NCI-H446 treated with DMSO at 0.1 percent for 48 hours (cell line): ENCODE measurements around the gene OR52J3.
"Not testable (repeated sequence)": the region's sequence is repeated elsewhere in the genome, so short reads cannot be mapped to it uniquely, and the experiment has no call there.

Experiments used
- DNase-seq: peaks from one replicate; lab custom pipeline; 2025; lab: John Stamatoyannopoulos, UW

OR52J3 gene

DNA sequence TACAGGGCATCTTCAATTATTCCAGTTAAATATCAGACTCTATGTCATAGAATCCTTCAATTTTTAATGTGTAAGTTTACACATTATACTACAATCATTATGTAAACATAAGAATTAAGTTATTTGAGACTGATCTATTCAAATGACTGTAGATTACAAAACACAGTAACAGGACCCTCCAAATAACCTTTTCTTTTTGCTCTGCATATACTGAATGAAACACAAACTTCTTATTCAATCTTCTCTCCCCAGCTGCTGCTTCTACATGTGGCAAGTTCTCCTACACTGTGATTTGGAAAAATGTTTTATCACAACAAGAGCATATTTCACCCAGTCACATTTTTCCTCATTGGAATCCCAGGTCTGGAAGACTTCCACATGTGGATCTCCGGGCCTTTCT lies at the start of gene OR52J3:
OR52J3 (plus strand) TSS at position 301 of the 400 bp plus-strand sequence; CDS start at position 301, 0 bp downstream.
- no peak for DNase-seq

DNA sequence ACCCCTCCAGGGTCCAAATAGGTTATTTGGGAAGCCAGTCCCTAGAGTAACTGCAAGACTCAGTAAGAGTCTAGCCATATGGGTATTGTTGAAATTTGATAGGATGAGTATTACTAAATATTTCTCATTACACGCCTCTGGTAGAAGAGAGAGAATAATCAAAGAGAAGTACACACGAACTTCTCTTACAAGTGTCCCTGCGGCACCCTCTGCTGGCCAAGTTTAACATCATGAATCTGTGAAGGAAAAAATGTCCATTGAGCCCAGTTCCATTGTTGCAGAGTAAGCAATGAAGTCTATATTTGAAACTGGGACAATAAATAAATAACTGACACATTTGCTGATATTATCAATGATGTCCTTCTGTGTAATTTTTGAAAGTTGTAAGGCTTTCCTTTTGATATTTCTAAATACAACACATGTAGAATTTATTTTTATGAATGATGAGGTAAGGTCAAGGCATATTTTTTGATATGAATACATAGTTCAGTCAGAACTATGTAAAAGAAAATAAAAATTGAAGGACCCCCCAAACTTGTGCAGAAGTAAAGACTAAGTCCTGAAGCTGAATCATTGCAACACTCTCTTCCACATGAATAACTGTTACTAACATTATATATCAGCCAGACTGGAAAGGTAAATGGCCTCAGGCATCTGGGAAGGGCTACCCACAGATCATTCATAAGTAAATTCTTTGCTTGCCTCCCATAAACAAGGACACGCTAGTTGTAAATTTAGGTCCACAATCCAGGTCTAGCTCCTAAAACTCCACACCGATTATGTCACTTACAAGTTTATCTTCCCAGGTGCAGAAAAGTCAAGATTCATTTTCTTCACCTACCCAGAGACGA lies 41.7 kb upstream of the OR52J3 start:
- DNase-seq = no peak

DNA sequence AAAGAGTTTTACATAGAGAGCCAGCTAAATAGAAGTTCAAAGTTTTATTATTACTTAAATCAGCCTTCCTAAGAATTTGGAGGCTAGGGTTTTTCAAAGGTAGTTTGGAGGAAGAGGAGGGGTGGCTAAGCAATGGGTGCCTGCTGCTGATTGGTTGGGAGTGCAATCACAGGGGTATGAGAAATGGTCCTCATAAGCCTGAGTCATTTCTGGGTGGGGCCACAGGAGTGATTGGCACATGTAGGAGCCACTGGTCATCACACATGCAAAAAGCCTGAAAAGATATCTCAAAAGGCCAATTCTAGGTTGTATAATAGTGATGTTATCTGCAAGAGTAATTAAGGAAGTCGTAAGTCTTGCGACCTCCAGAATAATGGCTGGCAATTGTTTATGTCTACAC lies 38.8 kb upstream of the OR52J3 start:
- DNase-seq = no peak

DNA sequence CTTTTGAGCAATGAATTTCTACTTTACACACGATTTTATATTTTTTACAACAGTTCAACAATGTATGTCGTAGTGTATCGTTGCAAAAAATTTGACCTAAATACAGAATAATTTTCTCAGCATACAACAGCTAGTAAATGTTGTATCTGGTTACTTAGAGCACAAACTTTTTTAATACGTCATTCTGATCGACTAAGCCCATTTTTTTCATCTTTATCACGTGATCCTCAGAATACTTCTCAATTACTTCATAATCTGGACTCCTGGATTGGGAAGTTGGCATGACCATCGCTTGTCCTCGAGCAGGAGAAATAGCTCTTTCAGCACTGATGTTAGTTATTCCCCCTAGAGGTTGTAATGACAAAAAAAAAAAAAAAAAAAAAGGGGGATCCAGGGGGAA lies 35.1 kb upstream of the OR52J3 start:
- DNase-seq = no peak

DNA sequence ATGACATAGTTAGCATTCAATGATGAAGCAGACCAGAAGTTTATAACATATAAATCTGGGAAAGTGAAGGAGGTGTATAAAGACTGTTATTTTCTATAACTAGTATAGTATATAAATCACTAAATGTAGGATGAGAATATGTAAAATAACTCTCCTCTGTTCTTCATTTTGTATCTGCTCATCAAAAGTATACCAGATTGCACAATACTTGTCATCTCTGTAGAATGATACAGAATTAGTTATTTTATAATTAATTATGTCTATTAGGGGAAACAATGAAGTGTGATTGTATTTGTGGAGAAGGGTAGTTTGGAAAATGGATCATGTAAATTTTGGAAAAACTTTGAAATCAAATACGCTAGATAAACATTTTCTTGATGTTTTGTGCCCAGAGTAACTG lies 33.3 kb upstream of the OR52J3 start:
- no peak for DNase-seq

DNA sequence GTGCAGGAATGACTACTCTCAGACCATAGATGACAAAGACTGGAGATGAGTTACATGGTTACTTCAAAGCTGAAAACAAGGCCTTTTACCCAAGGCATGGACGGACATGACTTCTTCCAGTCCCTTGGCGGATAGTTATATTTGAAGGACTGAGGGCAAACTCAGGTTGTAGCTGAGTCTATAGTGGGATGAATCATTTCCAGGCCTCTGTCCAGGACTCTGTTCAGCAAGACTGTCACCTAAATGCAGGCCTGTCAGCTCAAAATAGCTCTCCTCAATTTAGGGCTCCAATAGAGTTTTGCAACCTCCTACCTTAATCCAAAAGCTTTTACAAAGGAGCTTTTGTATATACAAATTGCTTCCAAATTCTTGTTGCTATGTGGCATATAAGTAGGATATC lies 24.3 kb upstream of the OR52J3 start:
- no peak for DNase-seq

DNA sequence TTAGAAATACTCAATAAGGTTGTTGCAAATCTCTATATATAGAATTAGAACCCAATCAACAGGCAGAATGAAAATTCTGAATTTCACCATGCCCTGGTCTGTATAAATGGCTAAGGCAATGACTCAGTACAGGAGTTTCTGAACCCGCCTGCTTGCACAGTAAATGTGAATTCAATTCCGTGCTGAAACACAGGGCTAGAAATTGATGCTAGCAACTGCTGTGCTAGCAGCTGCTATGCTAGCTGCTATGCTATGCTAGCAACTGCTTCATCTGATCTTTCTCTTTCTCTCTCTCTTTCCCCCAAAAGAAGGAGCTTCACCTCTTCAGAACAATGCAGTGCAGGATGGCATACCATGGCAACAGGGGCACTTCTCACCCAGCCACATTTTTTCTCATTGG lies 9.7 kb upstream of the OR52J3 start:
- DNase-seq = no peak

DNA sequence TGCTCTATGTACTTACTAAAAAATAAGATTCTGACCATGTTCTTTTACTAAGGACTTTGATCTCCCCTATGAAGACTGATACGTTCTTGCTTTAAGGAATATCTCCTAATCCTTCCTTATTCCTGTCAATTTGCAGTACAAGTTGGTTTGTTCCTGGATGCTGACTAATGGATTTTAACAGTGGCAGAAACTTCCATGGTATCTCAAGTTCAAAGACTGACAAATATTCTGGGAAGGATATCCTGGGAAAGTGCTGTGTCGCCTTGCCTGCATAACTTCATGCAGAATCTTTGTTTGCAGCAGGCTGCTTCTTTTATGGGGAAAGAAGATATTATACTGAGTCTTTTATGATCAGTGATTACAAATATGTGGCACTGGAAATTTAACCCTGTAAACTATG lies 8.4 kb upstream of the OR52J3 start:
- DNase-seq = no peak

DNA sequence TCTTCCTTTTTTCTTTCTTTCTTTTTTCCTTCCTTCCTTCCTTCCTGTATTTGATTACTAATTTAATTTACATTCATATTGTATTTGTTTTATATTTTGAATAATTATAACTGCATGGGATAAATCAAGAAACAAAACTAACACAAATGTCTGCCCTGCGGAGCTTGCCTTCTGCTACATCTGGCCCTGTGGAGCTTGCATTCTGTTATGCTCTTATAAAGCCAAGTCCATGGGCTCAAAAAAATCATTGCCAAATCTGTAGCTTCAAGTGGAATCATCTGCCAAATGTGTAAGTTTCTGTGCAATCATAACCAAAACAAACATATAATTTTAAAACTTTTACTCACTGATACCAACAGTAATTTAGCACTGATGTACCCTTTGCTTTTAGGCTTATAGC lies 8.0 kb upstream of the OR52J3 start:
- peak; percentile 6 for DNase-seq

DNA sequence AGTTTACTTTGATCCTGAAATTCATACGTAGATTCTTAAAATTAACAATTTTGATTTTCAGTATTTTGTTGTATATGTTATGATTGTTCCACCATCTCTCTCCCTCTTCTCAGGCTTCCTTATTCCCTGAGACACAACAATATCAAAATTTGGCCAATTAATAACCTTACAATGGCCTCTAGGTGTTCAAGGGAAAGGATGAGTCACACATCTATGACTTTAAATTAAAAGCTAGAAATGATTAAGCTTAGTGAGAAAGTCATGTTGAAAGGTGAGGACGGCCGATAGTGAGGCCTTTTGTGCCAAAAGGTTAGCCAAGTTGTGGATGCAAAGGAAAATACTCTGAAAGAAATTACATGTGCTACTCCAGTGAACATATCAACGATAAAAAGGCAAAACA lies 5.5 kb upstream of the OR52J3 start:
- no peak for DNase-seq

DNA sequence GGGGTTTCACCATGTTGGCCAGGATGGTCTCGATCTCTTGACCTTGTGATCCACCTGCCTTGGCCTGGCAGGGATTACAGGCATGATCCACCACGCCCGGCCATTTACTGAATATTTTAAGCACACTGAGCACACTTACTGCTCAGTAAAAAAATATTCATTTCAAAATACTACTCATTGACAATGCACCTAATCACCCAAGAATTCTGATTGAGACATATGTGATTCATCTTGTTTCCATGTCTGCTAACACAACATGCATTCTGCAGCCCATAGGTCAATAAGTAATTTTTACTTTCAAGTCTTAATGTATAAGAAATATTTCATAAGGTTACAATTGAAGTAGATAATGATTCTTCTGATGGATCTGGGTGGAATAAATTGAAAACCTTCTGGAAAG lies 4.2 kb upstream of the OR52J3 start:
- no peak for DNase-seq

DNA sequence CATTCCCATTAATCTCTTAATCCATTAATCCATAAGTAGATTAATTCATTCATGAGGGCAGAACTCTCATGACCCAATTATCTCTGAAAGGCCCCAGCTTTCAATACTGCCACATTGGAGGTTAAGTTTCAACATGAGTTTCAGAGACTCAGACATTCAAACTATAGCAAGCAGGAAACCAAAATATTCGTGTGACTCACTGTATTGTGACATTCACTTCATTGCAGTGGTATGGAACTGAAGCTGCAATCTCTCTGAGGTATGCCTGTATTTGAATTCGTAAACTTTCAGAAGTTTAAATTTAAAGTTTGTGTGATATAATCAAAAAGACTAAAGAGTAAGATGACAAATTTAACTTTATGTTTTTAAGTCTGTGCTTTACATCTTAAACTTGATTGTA lies 2.9 kb upstream of the OR52J3 start:
- no peak for DNase-seq

DNA sequence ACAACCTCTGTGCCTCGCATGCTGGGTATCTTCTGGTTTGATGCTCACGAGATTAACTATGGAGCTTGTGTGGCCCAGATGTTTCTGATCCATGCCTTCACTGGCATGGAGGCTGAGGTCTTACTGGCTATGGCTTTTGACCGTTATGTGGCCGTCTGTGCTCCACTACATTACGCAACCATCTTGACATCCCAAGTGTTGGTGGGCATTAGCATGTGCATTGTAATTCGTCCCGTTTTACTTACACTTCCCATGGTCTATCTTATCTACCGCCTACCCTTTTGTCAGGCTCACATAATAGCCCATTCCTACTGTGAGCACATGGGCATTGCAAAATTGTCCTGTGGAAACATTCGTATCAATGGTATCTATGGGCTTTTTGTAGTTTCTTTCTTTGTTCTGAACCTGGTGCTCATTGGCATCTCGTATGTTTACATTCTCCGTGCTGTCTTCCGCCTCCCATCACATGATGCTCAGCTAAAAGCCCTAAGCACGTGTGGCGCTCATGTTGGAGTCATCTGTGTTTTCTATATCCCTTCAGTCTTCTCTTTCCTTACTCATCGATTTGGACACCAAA lies 516 bp downstream of the OR52J3 start:
- DNase-seq = no peak

DNA sequence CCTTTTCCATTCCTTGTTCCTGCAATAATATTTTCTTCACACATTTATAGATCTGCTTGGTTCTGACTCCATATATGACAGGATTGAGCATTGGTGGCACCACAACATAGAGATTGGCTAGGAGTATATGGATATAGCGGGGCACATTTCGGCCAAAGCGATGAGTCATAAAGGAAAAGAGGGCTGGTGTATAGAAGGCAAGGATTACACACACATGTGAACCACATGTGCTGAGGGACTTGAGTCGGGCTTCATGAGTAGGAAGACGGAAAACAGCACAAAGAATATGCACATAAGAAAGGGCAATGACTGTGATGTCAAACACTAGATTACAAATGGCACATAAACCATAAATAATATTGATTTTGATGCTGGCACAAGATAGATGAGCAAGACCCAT lies 12.4 kb downstream of the OR52J3 start:
- DNase-seq = not testable (repeated sequence)

DNA sequence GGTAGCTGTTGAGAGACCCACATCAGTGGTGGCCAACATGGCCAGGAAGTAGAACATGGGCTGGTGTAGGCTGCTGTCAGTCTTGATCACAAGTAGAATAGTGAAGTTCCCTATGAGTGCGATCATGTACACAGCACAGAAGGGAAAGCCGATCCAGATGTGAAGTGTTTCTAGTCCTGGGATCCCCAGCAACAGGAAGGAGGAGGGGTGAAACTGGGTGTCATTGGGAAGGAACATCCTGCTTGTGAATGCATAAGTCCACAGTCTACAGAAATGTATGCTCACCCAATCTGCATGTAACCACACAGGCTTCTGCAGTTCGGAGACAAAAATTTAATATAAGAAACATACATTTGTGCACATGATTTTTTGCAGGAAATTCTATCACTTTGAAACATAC lies 13.1 kb downstream of the OR52J3 start, which contains the start of gene OR52E2:
OR52E2 (minus strand) TSS at position 237 of the 400 bp plus-strand sequence; CDS start at position 237, 0 bp downstream.
- no peak for DNase-seq

DNA sequence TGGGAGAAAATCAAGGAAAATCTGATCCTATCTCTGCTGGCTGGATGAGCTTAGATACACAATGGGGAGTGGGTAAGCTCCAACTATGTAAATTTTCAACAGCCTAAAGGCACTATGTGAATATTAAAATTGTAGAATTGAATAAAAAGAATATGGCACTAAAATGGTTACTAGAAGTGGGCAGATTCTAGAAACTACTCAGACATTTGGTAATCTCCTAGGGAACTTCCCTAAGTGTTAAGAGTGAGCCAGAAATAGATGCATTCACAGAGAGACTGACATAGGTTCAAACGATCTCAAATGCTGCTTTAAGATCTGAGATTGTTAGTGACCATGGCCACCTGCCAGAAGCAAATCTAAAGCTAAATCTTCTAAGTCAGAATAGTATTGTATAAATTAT lies 18.7 kb downstream of the OR52J3 start:
- no peak for DNase-seq

DNA sequence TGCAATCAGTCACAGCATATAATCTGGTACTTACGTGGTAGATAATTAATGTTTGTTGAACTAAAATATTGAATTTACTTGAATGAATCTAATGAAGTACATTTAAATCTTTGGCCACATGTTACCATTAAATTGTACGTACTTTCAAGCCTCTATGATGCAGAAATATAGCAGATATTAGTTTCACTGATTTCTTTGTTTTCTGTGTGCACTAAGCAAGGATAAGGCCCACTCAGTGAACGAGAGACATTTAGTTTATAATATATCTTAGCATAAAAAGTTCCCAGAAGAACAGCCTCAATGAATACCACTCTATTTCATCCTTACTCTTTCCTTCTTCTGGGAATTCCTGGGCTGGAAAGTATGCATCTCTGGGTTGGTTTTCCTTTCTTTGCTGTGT lies 22.9 kb downstream of the OR52J3 start, which contains the start of gene OR52E1:
OR52E1 (plus strand) TSS at position 301 of the 400 bp plus-strand sequence.
- no peak for DNase-seq

DNA sequence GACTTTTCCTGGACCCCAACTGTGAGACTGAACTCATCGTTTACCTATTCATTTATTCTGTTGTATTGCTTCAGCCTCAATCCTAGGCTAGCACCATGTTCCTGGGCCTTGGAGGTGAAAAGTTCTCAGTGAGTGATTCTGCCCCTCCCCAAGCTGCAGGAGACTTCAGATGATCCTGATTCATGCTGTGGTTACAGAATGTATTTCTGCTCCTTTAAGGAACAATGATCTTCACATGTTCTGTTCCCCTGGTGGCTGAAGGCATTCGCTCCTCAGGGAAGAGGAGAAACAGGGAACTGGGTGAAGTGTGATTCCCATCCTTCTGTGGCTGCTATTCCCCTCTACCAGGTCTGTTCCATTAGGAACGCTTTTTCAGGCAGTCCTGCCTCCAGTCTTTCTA lies 25.5 kb downstream of the OR52J3 start:
- no peak for DNase-seq

DNA sequence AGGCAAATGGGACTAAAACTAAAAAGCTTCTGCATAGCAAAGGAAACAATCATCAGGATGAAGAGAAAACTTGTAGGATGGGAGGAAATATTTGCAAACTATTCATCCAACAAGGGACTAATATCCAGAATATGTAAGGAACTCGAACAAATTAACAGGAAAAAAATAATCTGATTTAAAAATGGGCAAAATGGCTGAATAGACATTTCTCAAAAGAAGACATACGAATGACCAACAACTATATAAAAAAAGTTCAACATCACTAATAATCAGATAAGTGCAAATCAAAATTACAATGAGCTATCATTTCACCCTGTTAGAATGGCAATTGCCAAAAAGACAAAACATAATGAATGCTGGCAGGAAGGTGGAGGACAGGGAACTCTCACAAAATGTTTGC lies 35.1 kb downstream of the OR52J3 start:
- DNase-seq = no peak

DNA sequence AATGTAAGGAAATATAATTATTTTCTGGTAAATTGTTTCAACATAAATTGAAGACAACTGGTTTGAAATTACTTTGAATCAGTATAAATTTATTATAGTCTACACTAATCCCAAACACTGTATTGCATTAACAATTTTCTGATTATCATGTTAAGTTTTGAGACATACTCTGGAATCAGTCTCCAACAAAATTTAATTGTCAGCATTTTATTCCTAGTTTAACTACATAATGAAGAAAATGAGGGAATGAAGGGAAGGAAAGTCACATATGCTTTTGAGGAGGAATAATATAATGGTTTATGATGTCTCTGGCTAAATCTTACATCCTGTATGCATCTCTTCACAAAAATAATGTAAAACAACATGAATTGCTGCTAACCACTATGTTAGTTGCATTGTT lies 37.3 kb downstream of the OR52J3 start:
- DNase-seq = no peak

DNA sequence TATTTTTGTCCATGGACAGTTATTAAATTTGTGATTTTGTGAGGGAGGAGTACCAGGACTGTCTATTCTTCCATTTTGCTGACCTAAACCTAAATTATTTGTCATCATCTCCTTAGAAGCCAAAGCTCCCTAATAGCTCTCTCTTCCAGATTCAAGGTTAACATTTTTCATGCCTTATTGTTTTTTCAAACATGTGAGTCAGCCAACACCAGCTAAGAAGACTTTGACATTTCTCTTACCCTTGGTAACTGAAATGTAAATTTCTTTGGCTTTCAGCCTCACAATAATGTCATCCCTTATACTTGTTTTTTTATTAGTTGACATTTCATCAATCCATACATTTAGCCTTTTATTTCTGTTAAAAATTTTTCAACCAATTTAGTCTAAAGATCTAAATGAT lies 42.2 kb downstream of the OR52J3 start:
- no peak for DNase-seq

DNA sequence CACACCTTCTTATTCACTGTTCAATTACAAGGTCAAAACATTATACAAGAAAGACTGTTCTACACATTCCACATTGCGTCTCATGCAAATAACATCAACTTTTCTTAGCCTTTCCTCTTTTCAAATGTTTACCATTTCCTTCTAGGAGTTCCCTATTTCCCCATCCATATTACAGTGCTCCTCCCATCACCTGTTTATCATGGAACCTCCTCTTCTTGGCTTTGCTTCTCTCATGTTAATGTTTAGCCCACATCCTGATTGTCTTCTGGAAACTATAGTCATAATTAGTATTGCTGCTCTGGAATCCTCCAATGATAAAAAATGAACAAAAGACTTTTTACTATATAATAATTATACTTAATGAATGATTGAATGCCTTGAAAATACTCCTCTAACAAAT lies 44.3 kb downstream of the OR52J3 start:
- no peak for DNase-seq

DNA sequence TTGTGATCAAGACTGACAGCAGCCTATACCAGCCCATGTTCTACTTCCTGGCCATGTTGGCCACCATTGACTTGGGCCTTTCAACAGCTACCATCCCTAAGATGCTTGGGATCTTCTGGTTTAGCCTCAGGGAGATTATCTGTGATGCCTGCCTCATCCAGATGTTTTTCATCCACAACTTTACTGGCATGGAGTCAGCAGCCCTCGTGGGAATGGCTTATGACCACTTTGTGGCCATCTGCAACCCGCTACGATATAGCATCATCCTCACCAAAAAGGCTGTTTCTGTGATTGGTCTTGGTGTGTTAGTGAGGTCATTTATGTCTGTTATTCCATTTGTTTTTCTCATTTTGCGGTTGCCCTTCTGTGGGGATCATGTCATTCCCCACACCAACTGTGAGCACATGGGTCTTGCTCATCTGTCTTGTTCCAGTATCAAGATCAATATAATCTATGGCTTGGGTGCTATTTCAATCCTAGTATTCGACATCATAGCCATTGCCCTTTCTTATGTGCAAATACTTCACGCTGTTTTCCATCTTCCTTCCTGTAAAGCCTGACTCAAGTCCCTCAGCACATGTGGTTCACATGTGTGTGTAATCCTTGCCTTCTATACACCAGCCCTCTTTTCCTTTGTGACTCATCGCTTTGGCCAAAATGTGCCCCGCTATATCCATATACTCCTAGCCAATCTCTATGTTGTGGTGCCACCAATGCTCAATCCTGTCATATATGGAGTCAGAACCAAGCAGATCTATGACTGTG lies 46.7 kb downstream of the OR52J3 start:
- no peak for DNase-seq
